HFFc6 (cell line): Measurements from ENCODE around the gene ATN1. TPM values are rescaled to one million over a fixed set of nuclear protein-coding genes. Genes with fewer than 3 reads are reported as not detected.

ENCODE experiments used
- DNase-seq: peaks from one replicate; pipeline ENCODE4 v3.0.0-alpha.2; 2018
- H3K27ac Mint-ChIP-seq: 2 replicates; pipeline ENCODE4 v1.8.0; 2020; ENCODE audit warnings: mild to moderate bottlenecking, mixed read lengths
- H3K27me3 Mint-ChIP-seq: 2 replicates; pipeline ENCODE4 v1.8.0; 2021; ENCODE audit warnings: mild to moderate bottlenecking, moderate library complexity, mixed read lengths; ENCODE audit not compliant: insufficient read depth
- H3K36me3 Mint-ChIP-seq: 2 replicates; pipeline ENCODE4 v1.8.0; 2021; ENCODE audit warnings: low read depth, mixed read lengths
- H3K4me1 Mint-ChIP-seq: 2 replicates; pipeline ENCODE4 v1.8.0; 2020; ENCODE audit warnings: low read depth, mixed read lengths
- H3K4me3 Mint-ChIP-seq: 2 replicates; pipeline ENCODE4 v1.8.0; 2020; ENCODE audit warnings: mild to moderate bottlenecking, moderate library complexity, mixed read lengths
- H3K9me3 Mint-ChIP-seq: 2 replicates; pipeline ENCODE4 v1.8.0; 2020; ENCODE audit warnings: mild to moderate bottlenecking, mixed read lengths
- total RNA-seq, 6 experiments: library from RNA; stranded (reverse); fragmentation: NEBNext Ultra II Directional; extraction: Animal tissue kit (Norgen Biotek cat#: 25700); gene quantifications; 2 replicates in 1 of 6; 3 replicates in 5 of 6; pipeline ENCODE4 v1.2.3, GENCODE V29; 2021
- TF ChIP-seq, protein P1 (sequence below): fragments of 200-600 bp; sonication (generic); IDR thresholded peaks from 2 replicates; pipeline ENCODE4 v1.5.0; 2021; ENCODE audit warnings: antibody characterized with exemption, mild to moderate bottlenecking

ATN1 gene
- total RNA-seq, 6 experiments from 2014 or later = 96.8 to 120 (median 107) TPM

- Mint-ChIP-seq H3K4me3 (no peak overlapping the region), H3K4me1 (no peaks in the 10 kb centered on the region), H3K36me3 (peaks cover 5% of the 10 kb centered on the region), H3K27me3 (0 out of 2 replicates have a peak, but pooled peaks cover 1% of the 10 kb centered on the region), H3K27ac (no peak overlapping the region), H3K9me3 (no peaks in the 10 kb centered on the region)
- DNase-seq = no peak
- TF ChIP-seq, protein P1, sequence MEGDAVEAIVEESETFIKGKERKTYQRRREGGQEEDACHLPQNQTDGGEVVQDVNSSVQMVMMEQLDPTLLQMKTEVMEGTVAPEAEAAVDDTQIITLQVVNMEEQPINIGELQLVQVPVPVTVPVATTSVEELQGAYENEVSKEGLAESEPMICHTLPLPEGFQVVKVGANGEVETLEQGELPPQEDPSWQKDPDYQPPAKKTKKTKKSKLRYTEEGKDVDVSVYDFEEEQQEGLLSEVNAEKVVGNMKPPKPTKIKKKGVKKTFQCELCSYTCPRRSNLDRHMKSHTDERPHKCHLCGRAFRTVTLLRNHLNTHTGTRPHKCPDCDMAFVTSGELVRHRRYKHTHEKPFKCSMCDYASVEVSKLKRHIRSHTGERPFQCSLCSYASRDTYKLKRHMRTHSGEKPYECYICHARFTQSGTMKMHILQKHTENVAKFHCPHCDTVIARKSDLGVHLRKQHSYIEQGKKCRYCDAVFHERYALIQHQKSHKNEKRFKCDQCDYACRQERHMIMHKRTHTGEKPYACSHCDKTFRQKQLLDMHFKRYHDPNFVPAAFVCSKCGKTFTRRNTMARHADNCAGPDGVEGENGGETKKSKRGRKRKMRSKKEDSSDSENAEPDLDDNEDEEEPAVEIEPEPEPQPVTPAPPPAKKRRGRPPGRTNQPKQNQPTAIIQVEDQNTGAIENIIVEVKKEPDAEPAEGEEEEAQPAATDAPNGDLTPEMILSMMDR = no peak
Measured at GRCh38 chr12:6979453-6979852, 51.7 kb downstream of the ATN1 start.

- no peak for DNase-seq
- Mint-ChIP-seq H3K27me3 (0 out of 2 replicates have a peak, but pooled peaks cover 1% of the 10 kb centered on the region), H3K36me3 (peaks cover 5% of the 10 kb centered on the region), H3K27ac (no peak overlapping the region), H3K4me1 (no peaks in the 10 kb centered on the region), H3K9me3 (no peaks in the 10 kb centered on the region), H3K4me3 (no peak overlapping the region)
- TF ChIP-seq, protein P1 = no peak
Measured at GRCh38 chr12:6980075-6980474, 52.3 kb downstream of the ATN1 start.

DNA sequence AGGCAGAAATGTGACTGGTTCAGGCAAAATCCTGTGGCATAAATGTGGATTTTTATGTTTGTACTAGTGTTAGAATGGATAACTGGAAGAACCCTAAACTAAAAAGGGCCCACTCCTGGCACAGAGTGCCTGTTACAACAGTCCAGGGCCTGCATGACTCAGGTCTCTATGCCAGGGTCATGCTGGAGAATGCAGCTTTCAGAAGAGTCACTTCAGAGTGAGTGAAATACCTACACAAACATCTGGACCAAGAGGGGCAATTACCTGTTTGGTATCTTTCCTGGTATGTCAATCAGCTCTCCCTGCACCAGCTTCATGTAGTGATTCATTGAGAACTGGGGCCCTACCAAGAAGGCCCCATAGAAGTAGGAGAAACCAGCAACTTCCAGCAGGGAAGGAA, 53.0 kb downstream of the ATN1 start:
- no peak for DNase-seq
- Mint-ChIP-seq H3K4me3 (no peak overlapping the region), H3K27ac (peak overlapping the region; percentile 24; the same call in 1 of the 2 replicates), H3K9me3 (no peaks in the 10 kb centered on the region), H3K27me3 (0 out of 2 replicates have a peak, but pooled peaks cover 1% of the 10 kb centered on the region), H3K36me3 (peaks cover 5% of the 10 kb centered on the region), H3K4me1 (no peaks in the 10 kb centered on the region)
- TF ChIP-seq, protein P1 = no peak

GRCh38 chr12:6981152-6982052, 53.6 kb downstream of the ATN1 start:
- no peak overlapping the region for H3K4me3 Mint-ChIP-seq
- H3K27me3 Mint-ChIP-seq = no peaks in the 10 kb centered on the region
- H3K9me3 Mint-ChIP-seq = no peaks in the 10 kb centered on the region
- DNase-seq = no peak
- TF ChIP-seq, protein P1 = no peak
- H3K36me3 Mint-ChIP-seq = peaks cover 5% of the 10 kb centered on the region
- H3K27ac Mint-ChIP-seq = peak overlapping the region; percentile 24; the same call in 1 of the 2 replicates
- H3K4me1 Mint-ChIP-seq = no peaks in the 10 kb centered on the region

DNA sequence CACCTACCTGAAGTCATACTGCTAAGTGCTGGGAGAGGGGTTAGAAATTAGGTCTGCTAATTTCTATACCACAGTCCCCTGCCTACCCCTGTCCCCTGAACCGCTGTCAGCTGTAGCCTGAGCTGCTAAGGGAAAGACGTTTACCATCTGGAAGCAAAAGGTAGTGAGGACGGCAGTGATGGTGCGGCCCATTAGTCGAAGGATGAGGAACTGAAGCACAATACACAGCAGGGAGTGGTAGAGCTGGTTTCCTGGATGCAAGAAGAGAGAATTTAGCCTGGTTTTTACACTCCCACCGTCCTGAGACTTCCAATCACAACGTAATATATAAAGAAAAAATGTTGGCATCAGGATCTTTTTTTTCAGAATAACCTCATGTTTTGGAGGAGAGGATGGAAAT, 54.8 kb downstream of the ATN1 start:
- H3K27me3 Mint-ChIP-seq = no peaks in the 10 kb centered on the region
- H3K4me1 Mint-ChIP-seq = no peaks in the 10 kb centered on the region
- DNase-seq = no peak
- H3K4me3 Mint-ChIP-seq = no peak overlapping the region
- TF ChIP-seq, protein P1 = no peak
- H3K27ac Mint-ChIP-seq = no peak overlapping the region
- peaks cover 5% of the 10 kb centered on the region; the same call in 1 of the 2 replicates for H3K36me3 Mint-ChIP-seq
- H3K9me3 Mint-ChIP-seq = no peaks in the 10 kb centered on the region
